AG04450 (cell line): Measurements from ENCODE around the gene SMAD3. TPM values are rescaled to one million over a fixed set of nuclear protein-coding genes. Genes with fewer than 3 reads are reported as not detected.

Experiments used
- CTCF ChIA-PET: fragments of 300-600, 350-600 bp; formaldehyde crosslinking; extraction: SDS; loops from one replicate; lab custom pipeline; 2022; ENCODE audit warnings: antibody characterized with exemption, inconsistent platforms; lab: Charles Lee
- POLR2A ChIA-PET: fragments of 350-600 bp; formaldehyde crosslinking; extraction: SDS; loops from one replicate; lab custom pipeline; 2021; ENCODE audit warnings: antibody characterized with exemption, inconsistent platforms; lab: Yijun Ruan, JAX
- DNase-seq: peaks from one replicate; pipeline ENCODE4 v3.0.0-alpha.2; 2011; ENCODE audit warnings: low read depth, low spot score
- H3K27ac ChIP-seq: one replicate; pipeline ENCODE4 v1.5.1; 2012; ENCODE audit warnings: low read depth, low read length, control low read depth
- H3K27me3 ChIP-seq: one replicate; pipeline ENCODE4 v1.6.0; 2012; ENCODE audit warnings: low read length; ENCODE audit not compliant: control insufficient read depth, insufficient read depth
- H3K4me3 ChIP-seq: 2 replicates; pipeline ENCODE4 v1.5.1; 2011; ENCODE audit warnings: mild to moderate bottlenecking, low read depth, low read length, control low read depth
- H3K9me3 ChIP-seq: 2 replicates; pipeline ENCODE4 v1.5.1; 2012; ENCODE audit warnings: low read length; ENCODE audit not compliant: control insufficient read depth, insufficient read depth
- CTCF ChIP-seq: IDR thresholded peaks from 2 replicates; pipeline ENCODE4 v1.5.1; 2011; ENCODE audit warnings: low read depth, low read length, control low read depth, inconsistent platforms
- polyA plus RNA-seq: library from polyadenylated mRNA; depleted of rRNA; stranded (reverse); fragments of >200 nt; gene quantifications from 2 replicates; pipeline ENCODE4 v1.2.3, GENCODE V29; 2011

SMAD3 gene
- polyA plus RNA-seq, 1 experiment: 115 TPM

- H3K9me3 ChIP-seq: no peaks in the 10 kb centered on the region; the same call in 1 of the 2 replicates
- CTCF ChIA-PET: no interaction called here
- H3K4me3 ChIP-seq: no peak overlapping the region
- DNase-seq: no peak
- H3K27me3 ChIP-seq: no peaks in the 10 kb centered on the region
- peak overlapping the region; percentile 98 for H3K27ac ChIP-seq
- POLR2A ChIA-PET: no interaction called here
- TF ChIP-seq CTCF: no peak
Observed at GRCh38 chr15:67173005-67173404, 107.6 kb downstream of the SMAD3 start.

GRCh38 chr15:67173786-67174185 is 108.4 kb downstream of the SMAD3 start:
- ChIA-PET POLR2A (no interaction called here), CTCF (no interaction called here)

GRCh38 chr15:67174446-67174845 is 109.0 kb downstream of the SMAD3 start:
- no peak overlapping the region for H3K4me3 ChIP-seq

More at GRCh38 chr15:67173786-67174185, 108.4 kb downstream of the SMAD3 start:
- no peaks in the 10 kb centered on the region for H3K27me3 ChIP-seq
- no peak overlapping the region for H3K4me3 ChIP-seq
- H3K27ac ChIP-seq: peak overlapping the region; percentile 98
- H3K9me3 ChIP-seq: no peaks in the 10 kb centered on the region; the same call in 1 of the 2 replicates
- TF ChIP-seq CTCF: no peak
- DNase-seq: no peak

GRCh38 chr15:67174864-67175573 is 109.6 kb downstream of the SMAD3 start:
- no peak for DNase-seq
- Histone ChIP-seq H3K4me3 (no peak overlapping the region), H3K27ac (peak overlapping the region; percentile 98), H3K9me3 (no peaks in the 10 kb centered on the region; the same call in 1 of the 2 replicates), H3K27me3 (no peaks in the 10 kb centered on the region)
- POLR2A ChIA-PET: interaction anchor here (0.8 to 1.0 kb wide), 2 partner anchors 14 to 28 kb away, joined by 3 read pairs; no protein-coding TSS in a partner anchor
- CTCF ChIA-PET: interaction anchor here (0.5 to 0.6 kb wide), 2 partner anchors 337 to 1353 kb away, joined by 3 read pairs; no protein-coding TSS in a partner anchor
- TF ChIP-seq CTCF: no peak

More at GRCh38 chr15:67174446-67174845, 109.0 kb downstream of the SMAD3 start:
- no peak for DNase-seq
- Histone ChIP-seq H3K27ac (peak overlapping the region; percentile 98), H3K27me3 (no peaks in the 10 kb centered on the region), H3K9me3 (no peaks in the 10 kb centered on the region; the same call in 1 of the 2 replicates)
- TF ChIP-seq CTCF: no peak
- POLR2A ChIA-PET: no interaction called here
- CTCF ChIA-PET: interaction anchor here (0.5 to 0.6 kb wide), 2 partner anchors 336 to 1352 kb away, joined by 3 read pairs; no protein-coding TSS in a partner anchor

- CTCF ChIA-PET: no interaction called here
Observed at GRCh38 chr15:67175643-67176071, 110.3 kb downstream of the SMAD3 start.

More at GRCh38 chr15:67175643-67176071, 110.3 kb downstream of the SMAD3 start:
- DNase-seq: no peak
- POLR2A ChIA-PET: interaction anchor here (0.8 to 1.0 kb wide), 2 partner anchors 13 to 29 kb away, joined by 3 read pairs; no protein-coding TSS in a partner anchor
- Histone ChIP-seq H3K9me3 (no peaks in the 10 kb centered on the region; the same call in 1 of the 2 replicates), H3K27ac (peak overlapping the region; percentile 98), H3K4me3 (no peak overlapping the region), H3K27me3 (no peaks in the 10 kb centered on the region)
- TF ChIP-seq CTCF: no peak
